Measurements from ENCODE around the gene RAD51D.
"Not testable (repeated sequence)": the region's sequence is repeated elsewhere in the genome, so short reads cannot be mapped to it uniquely, and the experiment has no call there.

RAD51D gene

GRCh38 chr17:35119370-35120165, at the start of gene RAD51D:
RAD51D (minus strand) TSS chr17:35119860; CDS start chr17:35119613, 247 bp downstream.
- DNase-seq: peak; percentile 80

GRCh38 chr17:35167666-35168065, 48.0 kb upstream of the RAD51D start:
- DNase-seq: no peak

DNA sequence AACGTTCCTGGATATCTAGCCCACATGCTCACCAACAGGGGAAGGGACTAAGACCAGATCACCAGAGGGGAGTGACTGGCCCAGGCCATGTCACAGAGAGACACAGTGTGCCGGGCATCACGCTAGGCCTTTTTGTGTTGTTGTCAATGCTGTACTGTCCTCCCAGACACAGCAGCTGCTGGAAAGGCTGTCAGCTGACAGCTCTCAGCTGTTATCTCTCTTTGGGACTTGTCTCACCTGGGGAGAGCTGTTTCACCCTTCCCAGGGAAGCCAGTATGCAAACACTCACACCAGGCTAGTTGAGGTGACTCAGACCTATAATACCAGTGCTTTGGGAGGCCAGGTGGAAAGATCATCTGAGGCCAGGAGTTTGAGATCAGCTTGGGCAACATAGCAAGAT, 47.4 kb upstream of the RAD51D start:
- no peak for DNase-seq

- no peak for DNase-seq
Observed at GRCh38 chr17:35166526-35166925, 46.9 kb upstream of the RAD51D start.

DNA sequence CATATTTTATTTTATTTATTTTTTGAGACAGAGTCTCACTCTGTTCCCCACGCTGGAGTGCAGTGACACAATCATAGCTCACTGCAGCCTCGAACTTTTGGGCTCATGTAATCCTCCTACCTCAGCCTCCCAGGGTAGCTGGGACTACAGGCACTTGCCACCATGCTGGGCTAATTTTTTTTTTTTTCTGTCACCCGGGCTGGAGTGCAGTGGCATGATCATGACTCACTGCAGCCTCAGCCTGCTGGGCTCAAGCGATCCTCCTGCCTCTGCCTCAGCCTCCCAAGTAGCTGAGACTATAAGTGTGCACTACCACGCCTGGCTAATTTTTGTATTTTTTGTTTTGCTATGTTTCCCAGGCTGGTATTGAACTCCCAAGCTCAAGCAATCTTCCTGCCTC, 45.1 kb upstream of the RAD51D start:
- no peak for DNase-seq

GRCh38 chr17:35163886-35164285, 44.2 kb upstream of the RAD51D start:
- DNase-seq: no peak

DNA sequence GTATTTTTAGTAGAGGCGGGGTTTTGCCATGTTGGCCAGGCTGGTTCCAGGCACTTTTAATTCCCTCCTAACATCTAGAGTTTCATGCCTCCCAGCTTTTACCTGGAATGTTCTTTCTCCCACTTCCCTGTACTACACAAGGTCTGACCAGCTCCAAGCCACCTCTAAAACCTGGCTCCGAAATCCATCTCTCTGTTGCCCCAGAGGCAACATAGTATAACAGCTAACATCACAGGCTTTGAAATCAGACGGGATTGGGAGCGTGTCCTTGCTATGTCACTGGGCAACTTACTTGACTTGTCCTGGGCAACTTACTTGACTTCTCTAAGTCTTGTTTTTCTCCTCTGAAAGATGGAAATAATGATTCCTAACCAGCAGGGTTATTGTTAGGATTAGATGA, 43.1 kb upstream of the RAD51D start:
- DNase-seq: no peak

GRCh38 chr17:35161281-35161761, 41.7 kb upstream of the RAD51D start:
- no peak for DNase-seq

DNA sequence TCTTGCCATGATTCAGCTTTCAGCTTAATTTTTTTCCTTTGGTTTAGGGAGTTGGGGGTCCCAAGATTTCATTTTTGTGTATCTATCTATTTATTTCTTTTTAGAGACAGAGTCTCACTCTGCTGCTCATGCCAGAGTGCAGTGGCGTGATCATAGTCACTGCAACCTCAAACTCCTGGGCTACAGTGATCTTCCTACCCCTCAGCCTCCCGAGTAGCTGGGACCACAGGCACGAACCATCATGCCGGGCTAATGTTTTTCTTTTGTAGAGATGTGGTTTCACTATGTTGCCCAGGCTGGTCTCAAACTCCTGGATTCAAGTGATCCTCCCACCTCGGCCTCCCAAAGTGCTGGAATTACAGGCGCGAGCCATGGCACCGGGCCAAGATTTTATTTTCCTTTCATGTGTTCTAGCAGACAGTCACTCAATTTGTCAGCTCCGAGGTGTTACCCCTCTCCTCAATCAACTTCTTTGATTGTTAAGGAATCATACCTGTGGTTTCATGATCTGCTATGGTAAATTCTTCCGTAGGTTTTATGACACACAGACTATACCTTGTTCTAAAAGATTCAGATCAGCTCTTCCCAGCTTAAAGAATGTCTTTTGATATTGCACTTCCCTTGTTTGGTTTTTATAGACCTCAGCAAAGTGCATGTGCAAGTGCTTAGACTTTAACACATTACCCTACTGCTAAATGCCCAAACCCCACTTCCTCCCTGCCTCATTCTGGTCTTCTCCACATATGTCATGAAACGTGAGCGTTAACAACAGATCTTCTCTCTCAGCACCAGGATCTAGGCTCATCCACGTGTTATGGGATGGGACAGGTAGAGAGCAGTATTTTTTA, 40.9 kb upstream of the RAD51D start:
- peak; percentile 26 for DNase-seq

- no peak for DNase-seq
Observed at GRCh38 chr17:35159940-35160339, 40.3 kb upstream of the RAD51D start.

GRCh38 chr17:35155246-35155645, 35.6 kb upstream of the RAD51D start:
- DNase-seq: no peak

- no peak for DNase-seq
Observed at GRCh38 chr17:35154196-35155165, 34.8 kb upstream of the RAD51D start.

GRCh38 chr17:35152421-35153140, 32.9 kb upstream of the RAD51D start:
- no peak for DNase-seq

GRCh38 chr17:35151080-35151479, 31.4 kb upstream of the RAD51D start:
- DNase-seq: not testable (repeated sequence)

DNA sequence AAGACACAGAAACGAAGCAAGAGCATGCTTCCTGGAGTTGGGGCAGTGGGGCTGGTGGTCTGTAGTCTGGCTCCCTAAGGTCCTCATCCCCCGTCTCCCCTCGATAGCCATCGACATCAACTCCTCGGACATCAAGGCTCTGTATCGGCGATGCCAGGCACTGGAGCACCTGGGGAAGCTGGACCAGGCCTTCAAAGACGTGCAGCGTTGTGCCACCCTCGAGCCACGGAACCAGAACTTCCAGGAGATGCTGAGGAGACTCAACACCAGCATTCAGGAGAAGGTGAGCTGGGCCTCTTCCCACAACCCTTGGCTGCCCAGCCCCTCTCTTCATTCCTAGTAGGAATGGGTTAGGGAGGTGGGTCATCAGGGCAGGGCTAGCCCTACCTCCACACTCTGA, 30.3 kb upstream of the RAD51D start:
- DNase-seq: no peak

DNA sequence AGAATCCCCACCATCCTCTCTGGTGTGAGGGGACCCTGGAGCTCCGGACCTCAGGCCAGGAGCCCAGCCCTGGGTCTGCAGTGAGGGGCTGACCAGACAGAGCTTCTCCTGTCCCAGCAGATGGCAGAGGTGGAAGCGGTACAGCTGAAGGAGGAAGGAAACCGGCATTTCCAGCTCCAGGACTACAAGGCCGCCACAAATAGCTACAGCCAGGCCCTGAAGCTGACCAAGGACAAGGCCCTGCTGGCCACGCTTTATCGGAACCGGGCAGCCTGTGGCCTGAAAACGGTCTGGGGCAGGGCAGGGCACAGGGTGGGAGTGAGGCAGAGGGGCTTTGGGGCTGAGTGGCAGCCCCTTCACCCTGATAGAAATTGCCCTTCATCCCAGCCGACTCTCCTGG, 28.5 kb upstream of the RAD51D start:
- no peak for DNase-seq

- no peak for DNase-seq
Observed at GRCh38 chr17:35147375-35147905, 27.8 kb upstream of the RAD51D start, which contains the start of gene UNC45B. UNC45B (plus strand) TSS chr17:35147817; CDS start chr17:35148264, 447 bp downstream.

DNA sequence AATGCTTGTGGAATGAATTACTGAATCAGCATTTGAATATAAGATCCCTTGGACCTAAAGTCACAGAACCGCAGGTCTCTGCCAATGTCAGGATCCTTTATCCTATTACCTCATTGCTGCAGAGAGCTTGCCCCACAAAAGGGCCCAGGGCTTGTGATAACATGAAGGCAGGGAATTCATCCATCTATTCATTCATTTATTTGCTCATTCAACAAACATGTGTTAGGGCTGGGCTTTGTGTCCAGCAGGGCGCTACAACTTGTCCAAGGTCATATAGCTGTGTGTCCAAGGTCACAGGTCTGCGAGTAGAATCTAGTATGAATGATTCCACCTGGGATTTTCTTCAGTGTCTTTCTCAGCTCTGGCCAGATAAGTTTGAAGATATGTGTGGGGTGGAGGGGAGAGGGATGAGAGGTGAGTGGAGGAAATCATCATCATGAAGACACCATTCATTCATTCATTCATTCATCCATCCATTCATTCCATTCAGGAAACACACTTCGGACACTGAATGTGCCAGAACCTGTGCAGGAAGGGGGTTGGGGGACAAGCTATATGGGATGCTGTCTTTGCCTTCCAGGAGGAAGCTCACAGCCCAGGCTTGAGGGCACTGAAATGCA, 26.7 kb upstream of the RAD51D start:
- DNase-seq: no peak

GRCh38 chr17:35144840-35145239, 25.2 kb upstream of the RAD51D start:
- no peak for DNase-seq

DNA sequence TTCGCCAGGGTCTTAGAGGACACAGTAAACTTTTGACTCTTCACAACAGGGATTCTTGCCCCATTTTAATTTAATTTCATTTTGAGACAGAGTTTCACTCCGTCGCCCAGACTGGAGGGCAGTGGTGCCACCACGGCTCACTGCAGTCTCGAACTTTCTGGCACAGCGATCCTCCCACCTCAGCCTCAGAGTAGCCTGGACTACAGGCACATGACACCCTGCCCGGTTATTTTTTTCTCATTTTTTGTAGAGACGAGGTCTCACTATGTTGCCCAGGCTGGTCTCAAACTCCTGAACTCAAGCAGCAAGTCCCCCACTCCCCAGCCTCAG, 22.8 kb upstream of the RAD51D start:
- DNase-seq: no peak

Data from stimulated activated CD4-positive, alpha-beta T cell treated with anti-CD3 and anti-CD28 coated beads, Interleukin-4, amount 100 ng/mL, for 1 hour (primary cell).